ENCODE data around the gene XRCC4. TPM values are rescaled to one million over a fixed set of nuclear protein-coding genes. Genes with fewer than 3 reads are reported as not detected.

The XRCC4 gene
- total and polyA plus RNA-seq, 8 donors: 0.91 to 3.7 (median 1.8) TPM

- intact Hi-C loops (cut with DNase I): no loop called here
- TF ChIP-seq CTCF (IDR thresholded peaks at IDR 0.05): no peak
- Histone ChIP-seq H3K4me3 (no peak overlapping the region), H3K9me3 (no peaks in the 10 kb centered on the region), H3K4me1 (no peaks in the 10 kb centered on the region), H3K36me3 (no peaks in the 10 kb centered on the region), H3K27me3 (no peaks in the 10 kb centered on the region), H3K27ac (no peak overlapping the region)
- DNase-seq (no peak), FAIRE-seq (no peak), ATAC-seq (no peak)
Measured at GRCh38 chr5:83219077-83219476, 141.7 kb downstream of the XRCC4 start.

- Histone ChIP-seq H3K4me1 (no peaks in the 10 kb centered on the region), H3K27me3 (no peaks in the 10 kb centered on the region), H3K4me3 (no peak overlapping the region), H3K36me3 (no peaks in the 10 kb centered on the region), H3K27ac (no peak overlapping the region), H3K9me3 (no peaks in the 10 kb centered on the region)
- WGBS, 2 donors: 70 to 72% methylated on average over 4 of the region's 4 CpGs
- intact Hi-C loops (cut with DNase I): no loop called here
- no peak for FAIRE-seq
- DNase-seq: no peak
- no peak for ATAC-seq
- TF ChIP-seq CTCF (IDR thresholded peaks at IDR 0.05): no peak
Measured at GRCh38 chr5:83219495-83219894, 142.1 kb downstream of the XRCC4 start.

GRCh38 chr5:83220331-83220730, 143.0 kb downstream of the XRCC4 start:
- FAIRE-seq (no peak), DNase-seq (no peak), ATAC-seq (no peak)
- Histone ChIP-seq H3K27me3 (no peaks in the 10 kb centered on the region), H3K9me3 (no peaks in the 10 kb centered on the region), H3K27ac (no peak overlapping the region), H3K36me3 (no peaks in the 10 kb centered on the region), H3K4me3 (no peak overlapping the region), H3K4me1 (no peaks in the 10 kb centered on the region)
- intact Hi-C loops (cut with DNase I): no loop called here
- TF ChIP-seq CTCF (IDR thresholded peaks at IDR 0.05): no peak
- 85 to 86% methylated on average over 3 of the region's 3 CpGs for WGBS, 2 donors

- DNase-seq: no peak
- Histone ChIP-seq H3K36me3 (no peaks in the 10 kb centered on the region), H3K4me1 (no peaks in the 10 kb centered on the region), H3K4me3 (no peak overlapping the region), H3K27me3 (no peaks in the 10 kb centered on the region), H3K27ac (no peak overlapping the region), H3K9me3 (no peaks in the 10 kb centered on the region)
- FAIRE-seq: no peak
- TF ChIP-seq CTCF (IDR thresholded peaks at IDR 0.05): no peak
- intact Hi-C loops (cut with DNase I): no loop called here
- 88% methylated on average over 2 of the region's 2 CpGs for WGBS, 2 donors
- no peak for ATAC-seq
Measured at GRCh38 chr5:83222906-83223305, 145.6 kb downstream of the XRCC4 start.

GRCh38 chr5:83227611-83228010, 150.3 kb downstream of the XRCC4 start:
- ATAC-seq: no peak
- WGBS, 2 donors: 92 to 94% methylated on average over 2 of the region's 2 CpGs
- no peak for FAIRE-seq
- TF ChIP-seq CTCF (IDR thresholded peaks at IDR 0.05): no peak
- no peaks in the 10 kb centered on the region for H3K4me1 ChIP-seq
- H3K27me3 ChIP-seq: no peaks in the 10 kb centered on the region
- H3K9me3 ChIP-seq: no peaks in the 10 kb centered on the region
- no peak overlapping the region for H3K27ac ChIP-seq
- no peak overlapping the region for H3K4me3 ChIP-seq
- DNase-seq: no peak
- no peaks in the 10 kb centered on the region for H3K36me3 ChIP-seq
- intact Hi-C loops (cut with DNase I): no loop called here

Measured in pancreas (tissue), 10 donors.